NCI-H2196 (cell line): Measurements from ENCODE around the gene LTBP4.
"Not testable (repeated sequence)": the region's sequence is repeated elsewhere in the genome, so short reads cannot be mapped to it uniquely, and the experiment has no call there.

Experiments used
- DNase-seq: peaks from one replicate; lab custom pipeline; 2025; ENCODE audit not compliant: unreplicated experiment; lab: John Stamatoyannopoulos, UW

Gene LTBP4

DNA sequence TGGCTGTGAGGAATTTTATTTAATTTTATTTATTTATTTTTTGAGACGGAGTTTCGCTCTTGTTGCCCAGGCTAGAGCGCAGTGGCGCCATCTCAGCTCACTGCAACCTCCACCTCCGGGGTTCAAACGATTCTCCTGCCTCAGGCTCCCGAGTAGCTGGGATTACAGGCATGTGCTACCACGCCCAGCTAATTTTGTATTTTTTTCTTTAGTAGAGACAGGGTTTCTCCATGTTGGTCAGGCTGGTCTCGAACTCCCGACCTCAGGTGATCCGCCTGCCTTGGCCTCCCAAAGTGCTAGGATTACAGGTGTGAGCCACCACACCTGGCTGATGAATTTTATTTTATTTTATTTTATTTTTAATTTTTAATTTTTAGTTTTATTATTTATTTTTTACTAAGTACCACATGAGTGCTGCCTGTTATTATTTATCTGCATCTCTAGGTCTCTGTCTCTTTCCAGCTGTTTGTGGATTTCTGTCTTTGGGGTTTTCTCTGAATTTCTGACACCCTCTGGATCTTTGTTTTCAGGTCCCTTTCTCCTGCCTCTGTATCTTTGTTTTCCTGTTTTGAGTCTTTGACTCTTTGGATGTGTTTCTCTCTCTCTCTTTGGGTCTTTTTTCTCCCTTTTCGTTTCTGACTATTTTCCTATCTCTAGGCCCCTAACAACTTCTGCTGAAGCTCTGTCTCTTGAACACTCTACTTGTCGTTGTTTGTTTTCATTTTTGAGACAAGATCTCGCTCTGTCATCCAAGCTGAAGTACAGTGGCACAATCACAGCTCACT is 23.4 kb downstream of the LTBP4 start:
- not testable (repeated sequence) for DNase-seq

- DNase-seq = no peak
Observed at GRCh38 chr19:40625406-40626120, 24.4 kb downstream of the LTBP4 start.

DNA sequence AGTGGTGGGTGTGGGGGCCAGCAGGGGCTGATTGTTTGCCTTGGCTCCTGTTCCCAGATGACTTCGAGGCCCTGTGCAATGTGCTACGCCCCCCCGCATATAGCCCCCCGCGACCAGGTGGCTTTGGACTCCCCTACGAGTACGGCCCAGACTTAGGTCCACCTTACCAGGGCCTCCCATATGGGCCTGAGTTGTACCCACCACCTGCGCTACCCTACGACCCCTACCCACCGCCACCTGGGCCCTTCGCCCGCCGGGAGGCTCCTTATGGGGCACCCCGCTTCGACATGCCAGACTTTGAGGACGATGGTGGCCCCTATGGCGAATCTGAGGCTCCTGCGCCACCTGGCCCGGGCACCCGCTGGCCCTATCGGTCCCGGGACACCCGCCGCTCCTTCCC is 25.7 kb downstream of the LTBP4 start:
- no peak for DNase-seq

DNA sequence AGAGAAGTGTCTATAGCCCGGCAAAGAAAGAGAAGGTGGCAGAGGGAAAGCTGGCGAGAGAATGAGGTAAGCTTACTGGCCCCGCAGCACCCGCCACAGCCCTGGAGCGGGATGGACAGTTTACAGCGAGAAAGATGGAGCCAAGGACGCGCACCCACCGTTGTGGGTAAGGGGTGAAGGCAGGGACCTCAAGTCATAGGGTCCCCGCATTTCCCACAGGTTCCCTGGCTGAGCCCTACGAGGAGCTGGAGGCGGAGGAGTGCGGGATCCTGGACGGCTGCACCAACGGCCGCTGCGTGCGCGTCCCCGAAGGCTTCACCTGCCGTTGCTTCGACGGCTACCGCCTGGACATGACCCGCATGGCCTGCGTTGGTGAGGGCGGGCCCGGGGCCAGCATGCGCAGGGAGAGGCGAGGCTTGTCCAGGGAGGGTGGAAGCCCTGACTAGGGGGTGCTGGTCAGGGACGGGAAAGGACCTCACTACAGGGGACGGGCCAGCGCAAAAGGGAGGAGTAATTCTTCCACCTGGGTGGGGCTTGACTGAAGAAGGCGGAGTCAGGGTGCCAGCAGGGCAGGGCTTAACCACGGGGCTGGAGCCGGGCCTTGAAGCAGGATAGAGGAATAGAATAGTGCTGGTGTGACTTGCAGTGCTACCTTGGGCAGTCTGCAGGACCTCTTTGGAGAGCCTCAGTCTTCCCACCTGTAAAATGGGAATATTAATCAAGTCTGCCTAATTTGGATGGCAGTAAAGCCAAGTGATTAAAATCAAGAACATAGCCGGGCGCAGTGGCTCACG is 26.5 kb downstream of the LTBP4 start:
- DNase-seq = no peak

GRCh38 chr19:40629346-40629745 is 28.2 kb downstream of the LTBP4 start:
- no peak for DNase-seq

DNA sequence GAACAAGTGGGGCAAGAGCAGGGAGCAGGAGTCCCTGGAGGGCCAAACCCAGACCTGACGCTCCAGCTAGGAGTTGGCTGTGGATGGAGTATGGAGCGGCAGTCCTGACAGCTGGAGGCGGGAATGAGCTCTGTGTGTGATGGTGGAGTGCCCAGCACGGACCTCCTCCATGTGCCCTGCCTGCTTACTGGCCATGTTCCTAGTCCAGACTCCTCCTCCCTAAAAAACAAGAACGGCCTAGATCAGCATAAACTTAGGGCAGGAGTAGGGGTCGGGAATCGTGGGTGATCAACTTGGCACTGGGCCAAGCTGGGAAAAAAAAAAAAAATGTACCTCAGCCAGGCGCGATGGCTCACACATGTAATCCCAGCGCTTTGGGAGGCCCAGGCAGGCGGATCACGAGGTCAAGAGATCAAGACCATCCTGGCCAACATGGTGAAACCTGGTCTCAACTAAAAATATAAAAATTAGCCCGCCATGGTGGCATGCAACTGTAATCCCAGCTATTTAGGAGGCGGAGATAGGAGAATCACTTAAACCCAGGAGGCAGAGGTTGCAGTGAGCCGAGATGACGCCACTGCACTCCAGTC is 29.5 kb downstream of the LTBP4 start:
- DNase-seq = no peak

DNA sequence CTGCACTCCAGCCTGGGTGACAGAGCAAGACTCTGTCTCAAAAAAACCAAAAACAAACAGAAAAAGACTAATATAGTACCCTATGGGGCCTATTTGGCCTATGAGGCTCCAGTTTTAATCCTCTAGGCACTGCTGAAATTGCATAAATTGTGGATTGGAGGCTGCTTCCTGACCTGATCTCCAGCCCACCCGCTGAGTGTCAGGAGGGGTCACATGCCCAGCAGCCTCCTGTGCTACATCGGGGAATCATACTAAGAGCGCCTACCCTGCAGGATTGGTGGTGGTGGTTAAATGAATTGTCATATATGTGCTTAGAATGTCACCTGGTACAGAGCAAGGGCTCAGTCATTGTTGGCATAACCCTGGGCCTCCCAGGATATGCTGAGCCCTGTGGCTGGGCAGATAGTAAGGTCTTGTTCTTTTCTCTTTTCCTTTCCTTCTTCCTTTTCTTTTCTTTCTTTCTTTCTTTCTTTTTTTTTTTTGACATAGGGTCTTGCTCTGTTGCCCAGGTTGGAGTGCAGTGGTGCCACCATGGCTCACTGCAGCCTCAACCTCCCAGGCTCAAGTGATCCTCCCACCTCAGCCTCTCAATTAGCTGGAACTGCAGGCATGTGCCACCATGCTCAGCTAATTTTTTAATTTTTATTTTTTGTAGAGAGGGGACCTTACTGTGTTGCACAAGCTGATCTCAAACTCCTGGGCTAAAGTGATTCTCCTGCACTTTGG is 31.3 kb downstream of the LTBP4 start:
- DNase-seq = no peak

GRCh38 chr19:40633207-40633606 is 32.0 kb downstream of the LTBP4 start:
- DNase-seq = no peak

GRCh38 chr19:40638327-40638726 is 37.2 kb downstream of the LTBP4 start:
- DNase-seq = no peak

DNA sequence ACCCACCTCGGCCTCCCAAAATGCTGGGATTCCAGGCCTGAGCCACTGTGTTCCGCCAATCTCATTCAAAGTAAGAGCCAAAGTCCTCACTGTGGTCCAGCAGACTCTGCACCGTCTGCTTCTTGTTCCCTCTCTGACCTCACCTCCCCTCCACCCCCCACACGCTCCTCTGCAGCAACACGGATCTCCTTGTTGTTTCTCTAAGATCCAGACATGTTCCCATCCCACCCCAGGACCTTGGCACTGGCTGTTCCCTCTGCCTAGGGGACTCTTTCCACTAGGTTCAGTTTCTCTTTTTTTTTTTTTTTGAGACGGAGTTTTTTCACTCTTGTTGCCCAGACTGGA is 38.4 kb downstream of the LTBP4 start:
- DNase-seq = no peak

GRCh38 chr19:40640744-40641143 is 39.6 kb downstream of the LTBP4 start:
- no peak for DNase-seq

DNA sequence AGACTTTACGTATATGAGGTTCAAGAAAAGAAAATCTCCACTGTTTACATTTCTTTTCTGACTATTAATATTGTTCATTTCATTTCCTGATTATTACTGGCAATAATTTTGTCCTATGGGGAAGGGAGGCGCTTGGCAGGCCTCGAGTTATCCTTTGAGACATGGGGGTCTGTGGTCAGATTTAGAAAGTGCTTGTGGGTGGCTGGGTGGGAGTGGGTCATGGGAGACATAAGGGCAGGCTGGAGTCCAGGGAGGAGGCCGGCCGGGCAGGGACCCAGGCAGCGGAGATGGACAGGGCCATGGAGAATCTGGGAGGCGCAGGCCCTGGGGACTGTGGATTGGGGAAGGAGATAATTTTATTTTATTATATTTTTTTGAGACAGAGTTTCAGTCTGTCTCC is 40.1 kb downstream of the LTBP4 start:
- no peak for DNase-seq

DNA sequence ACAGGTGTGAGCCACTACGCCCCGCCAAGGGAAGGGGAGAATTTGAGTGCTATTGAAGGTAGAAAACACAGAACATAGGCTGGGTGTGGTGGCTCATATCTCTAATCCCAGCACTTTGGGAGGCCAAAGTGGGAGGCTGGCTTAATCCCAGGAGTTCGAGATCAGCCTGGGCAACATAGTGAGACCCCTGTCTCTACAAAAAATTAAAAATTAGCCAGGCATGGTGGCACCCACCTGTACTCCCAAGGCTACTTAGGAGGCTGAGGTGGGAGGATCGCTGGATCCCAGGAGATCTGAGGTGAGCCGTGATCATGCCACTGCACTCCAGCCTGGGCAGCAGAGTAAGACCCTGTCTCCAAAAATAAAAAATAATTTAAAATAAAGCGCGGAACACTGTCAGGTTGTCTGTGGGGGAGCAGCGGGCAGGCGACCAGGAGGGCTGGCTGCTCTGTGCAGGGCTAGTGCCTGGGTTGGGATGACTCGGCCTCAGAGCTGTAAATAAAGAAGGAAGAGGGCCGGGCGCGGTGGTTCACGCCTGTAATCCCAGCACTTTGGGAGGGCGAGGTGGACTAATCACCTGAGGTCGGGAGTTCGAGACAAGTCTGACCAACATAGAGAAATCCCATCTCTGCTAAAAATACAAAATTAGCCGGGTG is 41.0 kb downstream of the LTBP4 start:
- DNase-seq = no peak

DNA sequence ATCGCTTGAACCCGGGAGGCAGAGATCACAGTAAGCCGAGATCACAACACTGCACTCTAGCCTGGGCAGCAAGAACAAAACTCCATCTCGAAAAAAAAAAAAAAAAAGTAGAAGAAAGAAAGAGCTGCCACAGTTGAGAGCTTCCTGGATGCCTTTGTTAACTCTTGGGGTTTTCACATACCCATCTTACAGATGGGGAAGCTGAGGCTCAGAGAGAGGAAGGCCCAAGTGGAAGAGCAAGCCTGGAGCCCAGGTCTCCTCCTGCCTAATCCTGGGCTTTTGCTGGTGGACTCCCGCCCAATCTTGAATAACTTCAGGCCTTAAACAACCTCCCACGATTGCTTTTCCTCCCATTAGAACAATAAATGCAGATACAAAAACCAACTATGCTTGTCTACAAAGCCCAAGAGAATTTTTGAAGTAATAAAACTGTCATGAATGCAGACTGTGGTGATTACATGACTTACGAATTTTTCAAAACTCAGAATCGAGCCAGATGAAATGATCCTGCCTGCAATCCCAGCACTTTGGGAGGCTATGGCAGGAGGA is 41.7 kb downstream of the LTBP4 start:
- DNase-seq = no peak

DNA sequence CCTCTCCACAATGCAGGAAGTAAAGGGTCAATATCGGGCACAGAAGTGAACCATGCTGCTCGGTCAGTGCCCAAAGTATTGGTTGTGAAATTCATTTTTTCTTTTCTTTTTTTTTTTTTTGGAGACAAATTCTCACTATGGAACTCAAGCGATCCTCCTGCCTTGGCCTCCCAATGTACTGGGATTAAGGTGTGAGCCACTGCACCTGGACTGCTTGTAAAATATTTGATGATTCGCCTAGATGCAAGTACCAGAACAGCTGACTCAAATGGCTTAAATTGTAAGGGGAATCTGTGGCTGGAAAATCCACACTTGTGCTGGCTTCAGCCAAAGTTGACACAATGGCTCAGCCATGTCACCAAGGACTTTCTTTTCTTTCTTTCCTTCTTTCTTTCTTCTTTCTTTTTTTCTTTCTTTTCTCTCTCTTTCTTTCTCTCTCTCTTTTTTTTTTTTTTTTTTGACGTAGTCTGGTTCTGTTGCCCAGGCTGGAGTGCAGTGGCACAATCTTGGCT is 45.6 kb downstream of the LTBP4 start:
- no peak for DNase-seq

DNA sequence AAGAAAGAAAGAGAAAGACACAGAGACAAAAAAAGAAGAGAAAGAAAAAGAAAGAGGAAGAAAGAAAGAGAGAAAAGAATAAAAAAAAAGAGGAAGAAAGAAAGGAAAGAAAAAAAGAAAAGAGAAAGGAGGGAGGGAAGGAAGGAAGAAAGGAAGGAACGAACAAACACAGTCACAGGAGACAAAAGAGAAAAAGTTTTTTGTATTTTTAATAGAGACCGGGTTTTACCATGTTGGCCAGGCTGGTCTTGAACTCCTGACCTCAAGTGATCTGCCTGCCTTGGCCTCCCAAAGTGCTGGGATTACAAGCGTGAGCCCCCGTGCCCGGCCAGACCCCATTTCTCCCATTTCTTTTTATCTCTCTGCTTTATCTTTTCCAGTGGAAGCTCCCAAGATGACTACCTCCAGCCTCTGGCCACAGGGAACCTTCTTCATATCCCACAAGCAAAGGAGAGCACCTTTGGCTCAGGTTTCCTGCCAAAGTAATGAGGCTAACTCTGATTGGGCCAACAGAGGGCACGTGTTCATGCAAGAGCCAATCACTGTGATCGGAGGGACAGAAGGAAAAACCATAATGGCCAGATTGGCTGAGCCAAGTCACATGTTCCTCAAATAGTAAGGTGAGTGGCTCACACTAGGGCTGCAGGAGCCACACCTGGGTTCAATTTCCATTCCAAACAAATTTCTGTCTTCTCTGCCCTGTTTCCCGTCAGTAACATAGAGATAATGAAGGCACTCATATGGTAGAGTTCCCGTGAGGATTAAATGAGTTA is 48.9 kb downstream of the LTBP4 start:
- not testable (repeated sequence) for DNase-seq

- DNase-seq = no peak
Observed at GRCh38 chr19:40650749-40651305, 49.7 kb downstream of the LTBP4 start.

- DNase-seq = not testable (repeated sequence)
Observed at GRCh38 chr19:40652303-40652702, 51.1 kb downstream of the LTBP4 start.

- not testable (repeated sequence) for DNase-seq
Observed at GRCh38 chr19:40655684-40656083, 54.5 kb downstream of the LTBP4 start.
